UCSD-AML1 (cell line): ENCODE measurements around the gene JOSD2.
"Not testable (repeated sequence)": the region's sequence is repeated elsewhere in the genome, so short reads cannot be mapped to it uniquely, and the experiment has no call there.

Experiments used
- DNase-seq: peaks from one replicate; lab custom pipeline; 2025; ENCODE audit not compliant: unreplicated experiment; lab: John Stamatoyannopoulos, UW

JOSD2 gene

DNA sequence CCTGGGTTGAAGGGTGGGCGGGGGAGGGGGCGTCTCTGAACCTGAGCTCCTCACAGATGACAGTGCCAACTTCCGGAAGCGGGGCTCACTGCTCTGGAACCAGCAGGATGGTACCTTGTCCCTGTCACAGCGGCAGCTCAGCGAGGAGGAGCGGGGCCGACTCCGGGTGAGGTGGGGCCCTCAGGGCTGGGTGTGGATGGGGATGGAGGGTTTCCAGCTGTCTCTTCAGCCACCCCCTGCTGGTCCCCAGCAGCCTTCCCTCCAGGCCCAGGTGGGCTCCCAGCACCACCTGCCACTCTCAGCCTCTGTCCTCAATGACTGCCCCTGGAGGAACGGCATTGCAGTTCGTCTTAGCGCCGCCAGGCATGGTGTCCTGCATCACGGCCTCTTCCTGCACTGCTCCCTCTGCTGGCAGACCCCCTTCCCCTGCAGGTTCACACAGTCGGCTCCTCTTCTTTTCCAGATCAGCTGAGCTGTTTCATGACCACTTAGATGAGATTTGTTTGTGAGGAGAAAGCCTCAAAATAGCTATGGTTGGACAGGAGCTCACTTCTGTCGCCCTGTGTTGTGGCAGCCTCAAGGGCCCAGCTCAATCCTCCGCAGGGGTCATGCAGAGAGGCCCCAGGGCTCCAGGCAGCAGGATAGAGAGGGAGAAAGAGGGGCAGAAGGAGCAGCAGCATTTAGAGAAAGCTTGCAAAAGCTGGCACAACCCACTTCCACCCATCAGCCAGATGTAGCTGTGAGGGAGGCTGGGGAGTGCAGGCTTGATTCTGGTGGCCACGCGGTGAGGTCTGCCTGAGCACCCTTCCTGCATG is 31.9 kb downstream of the JOSD2 start:
- peak; percentile 44 for DNase-seq

DNA sequence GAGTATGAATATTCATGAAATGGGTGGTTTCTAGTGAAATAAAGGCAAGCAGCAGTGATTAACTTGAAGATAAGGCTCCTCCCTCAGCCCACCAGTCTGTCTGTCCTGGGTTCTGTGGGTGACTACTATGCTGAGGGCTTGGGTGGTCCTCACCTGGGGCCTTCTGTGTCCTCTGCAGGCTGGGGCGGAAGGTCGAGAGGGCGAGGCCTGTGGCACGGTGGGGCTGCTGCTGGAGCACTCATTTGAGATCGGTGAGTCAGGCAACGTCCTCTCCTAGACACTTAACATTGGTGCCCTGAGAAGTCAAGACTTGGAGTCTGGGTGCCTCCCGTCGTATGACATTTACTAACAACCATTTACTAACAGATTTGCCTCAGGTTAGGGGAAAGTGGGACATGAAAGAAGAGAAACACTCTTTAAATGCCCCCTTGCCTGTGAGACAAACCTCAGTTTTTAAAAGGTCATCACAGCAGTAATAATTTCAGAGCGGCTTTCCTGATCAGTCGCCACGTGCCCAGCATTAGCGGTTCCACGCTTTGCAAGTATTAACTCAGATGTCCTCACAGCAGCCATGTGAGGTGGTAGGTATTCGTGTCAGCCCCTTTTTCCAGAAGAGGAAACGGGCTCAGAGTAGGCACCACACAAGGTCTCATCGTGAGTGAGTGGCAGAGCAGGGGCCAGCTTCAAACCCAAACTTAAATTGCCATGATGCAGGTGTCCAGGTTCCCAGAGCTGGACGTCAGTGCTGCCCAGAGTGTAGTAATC is 33.1 kb downstream of the JOSD2 start:
- DNase-seq, result no peak

DNA sequence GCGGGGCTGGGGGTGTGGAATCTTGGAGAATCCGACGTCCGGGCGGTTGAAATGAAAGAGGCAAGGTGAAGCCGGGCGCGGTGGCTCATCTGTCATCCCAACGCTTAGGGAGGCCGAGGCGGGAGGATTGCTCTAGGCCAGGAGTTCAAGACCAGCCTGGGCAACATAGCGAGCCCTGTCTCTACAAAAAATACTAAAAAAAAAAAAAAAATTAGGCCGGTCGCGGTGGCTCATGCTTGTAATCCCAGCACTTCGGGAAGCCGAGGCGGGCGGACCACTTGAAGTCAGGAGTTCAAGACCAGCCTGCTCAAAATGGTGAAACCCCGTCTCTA is 34.1 kb downstream of the JOSD2 start:
- DNase-seq, result no peak

DNA sequence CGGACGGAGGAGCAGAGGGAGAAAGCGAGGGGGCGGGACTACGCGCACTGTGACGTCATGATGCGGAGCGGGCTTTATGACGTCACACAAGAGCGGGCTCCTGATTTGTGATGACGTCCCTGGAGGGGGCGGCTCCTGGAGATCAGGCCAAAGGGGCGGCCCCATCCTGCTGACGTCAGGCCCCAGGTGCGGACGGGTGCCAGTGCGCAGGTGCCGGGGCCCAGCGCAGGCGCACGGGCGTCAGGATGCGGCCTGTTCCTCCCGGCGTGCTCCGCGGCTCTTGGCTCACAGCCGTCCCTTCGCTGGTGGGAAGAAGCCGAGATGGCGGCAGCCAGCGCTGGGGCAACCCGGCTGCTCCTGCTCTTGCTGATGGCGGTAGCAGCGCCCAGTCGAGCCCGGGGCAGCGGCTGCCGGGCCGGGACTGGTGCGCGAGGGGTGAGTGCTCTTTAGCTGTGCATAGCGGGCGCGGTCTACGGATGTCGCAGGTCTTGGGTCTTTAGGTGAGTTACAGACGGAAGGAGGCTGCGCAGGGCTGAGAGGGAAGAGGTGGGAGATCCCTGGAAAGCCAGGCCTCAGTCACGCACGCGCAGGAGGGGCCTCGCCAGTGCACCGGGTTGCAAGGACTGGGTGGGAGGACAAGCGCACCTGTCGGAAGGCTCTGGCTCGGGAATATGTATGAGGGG is 34.6 kb downstream of the JOSD2 start, which contains the start of the genes EMC10 and GARIN5A:
Gene EMC10 (plus strand): TSS at position 284 of the 683 bp plus-strand sequence. CDS start 38 bp downstream, at position 322.
Gene GARIN5A (minus strand): TSS at position 625 of the 683 bp plus-strand sequence. CDS start 460 bp downstream, at position 165.
- DNase-seq, result peak; percentile 84

DNA sequence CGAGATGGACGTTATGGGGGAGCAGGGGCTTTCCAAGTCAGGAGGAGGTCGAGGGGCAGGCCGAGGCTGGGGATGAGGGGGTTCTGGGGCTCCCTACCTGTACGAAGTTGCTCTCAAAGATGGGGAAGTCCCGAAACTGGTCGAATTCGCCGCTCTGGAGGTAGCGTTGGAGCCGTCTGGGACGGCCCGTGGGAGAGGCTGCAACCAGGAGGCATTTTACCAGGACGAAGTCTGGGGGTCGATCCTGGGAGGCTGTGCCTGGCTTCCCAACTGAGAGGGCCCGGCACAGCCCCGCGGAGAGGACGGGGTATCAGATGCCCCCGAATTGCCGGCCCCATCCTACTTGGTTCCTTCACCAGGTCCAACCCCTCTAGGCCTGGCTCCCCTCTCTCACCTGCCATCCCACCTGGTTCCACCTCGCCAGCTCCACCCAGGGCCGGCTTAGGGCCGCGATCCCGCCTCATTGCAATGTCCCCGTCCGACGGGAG is 35.2 kb downstream of the JOSD2 start:
- DNase-seq, result no peak

DNA sequence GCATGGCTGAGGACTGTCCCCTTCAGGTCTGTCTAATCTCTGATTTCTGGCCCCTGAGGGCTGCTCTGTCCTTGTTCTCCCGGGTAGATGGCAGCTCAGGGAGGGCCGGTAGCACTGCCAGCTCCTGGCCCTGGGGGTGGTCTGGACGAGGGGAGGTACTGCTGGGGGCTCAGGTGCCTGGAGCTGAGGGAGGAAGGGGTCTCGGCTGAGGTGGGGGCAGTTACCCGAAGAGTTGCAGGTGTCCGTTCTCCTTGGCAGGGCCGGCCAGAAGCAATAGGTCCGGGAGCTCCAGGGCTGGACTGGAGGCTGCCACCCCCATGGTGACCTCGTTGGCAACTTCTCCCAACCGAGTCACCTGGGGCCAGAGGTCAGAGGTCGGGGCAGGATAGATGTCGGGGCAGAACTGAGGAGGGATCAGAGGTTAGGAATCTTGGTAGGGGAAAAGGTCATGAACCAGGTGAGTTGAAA is 35.9 kb downstream of the JOSD2 start:
- DNase-seq, result no peak

DNA sequence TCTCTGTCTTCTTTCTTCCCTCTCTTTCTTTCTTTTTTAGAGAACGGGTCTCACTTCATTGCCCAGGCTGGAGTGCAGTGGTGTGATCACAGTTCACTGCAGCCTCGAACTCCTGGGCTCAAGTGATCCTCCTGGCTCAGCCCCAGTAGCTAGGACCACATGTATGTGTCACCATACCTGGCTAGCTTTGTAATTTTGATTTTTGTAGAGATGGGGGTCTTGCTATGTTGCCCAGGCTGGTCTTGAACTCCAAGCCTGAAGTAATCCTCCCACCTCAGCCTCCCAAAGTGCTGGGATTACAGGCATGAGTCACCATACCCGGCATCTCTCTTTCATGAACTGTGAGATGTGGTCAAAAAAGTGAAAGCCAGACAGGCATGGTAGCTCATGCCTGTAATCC is 37.7 kb downstream of the JOSD2 start:
- DNase-seq, result not testable (repeated sequence)

DNA sequence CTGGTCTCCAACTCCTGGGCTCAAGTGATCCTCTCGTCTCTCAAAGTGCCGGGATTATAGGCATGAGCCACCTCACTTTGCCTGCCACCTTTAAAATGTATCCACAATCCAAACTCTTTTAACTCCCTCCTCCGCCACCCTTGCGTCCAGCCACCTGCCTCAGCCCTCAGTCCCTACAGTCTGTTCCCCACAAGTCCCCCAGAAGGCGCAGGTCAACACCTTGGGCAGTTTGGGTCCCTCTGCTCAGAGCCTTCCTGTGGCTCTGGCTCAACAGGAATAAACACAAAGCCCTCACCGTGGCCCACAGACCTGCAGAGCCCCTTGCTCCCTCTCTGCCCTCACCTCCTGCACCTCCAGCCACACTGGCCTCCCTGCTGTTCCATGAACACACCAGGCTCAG is 42.2 kb downstream of the JOSD2 start:
- no peak for DNase-seq

DNA sequence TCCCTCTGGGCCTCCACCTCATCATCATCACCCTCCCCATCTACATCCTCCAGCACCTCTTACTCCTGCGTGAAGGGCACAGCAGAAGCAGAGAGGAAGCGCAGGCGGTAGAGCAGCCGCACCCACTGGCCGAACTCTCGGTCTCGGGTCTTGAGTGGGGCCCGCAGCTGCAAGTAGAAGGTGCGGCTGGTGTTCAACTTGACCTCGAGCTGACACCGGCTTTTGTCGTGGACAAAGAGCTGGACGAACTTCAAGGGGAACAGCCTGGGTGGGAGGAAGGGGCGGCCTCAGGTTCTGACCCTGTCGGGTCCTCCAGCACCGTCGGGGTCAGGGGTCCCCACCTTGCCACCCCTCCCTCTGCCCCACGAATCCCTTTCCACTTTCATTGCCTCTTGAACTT is 43.4 kb downstream of the JOSD2 start:
- no peak for DNase-seq

DNA sequence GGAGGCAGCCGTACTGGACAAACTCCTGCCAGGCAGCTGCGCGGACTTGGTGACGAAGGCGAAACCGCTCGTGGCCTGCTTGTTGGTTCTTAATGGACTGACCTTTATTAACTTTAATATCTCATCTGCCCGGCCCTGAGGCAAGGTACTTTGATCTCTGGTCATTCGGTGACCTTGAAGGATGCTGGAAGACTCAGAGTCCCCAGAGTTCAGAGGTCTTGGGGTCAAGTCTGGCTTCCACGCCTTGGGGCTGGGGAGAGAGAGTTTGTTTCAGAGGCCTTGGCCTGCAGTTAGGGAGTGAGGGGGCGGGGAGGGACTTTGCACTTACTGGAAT is 44.3 kb downstream of the JOSD2 start:
- DNase-seq, result no peak

DNA sequence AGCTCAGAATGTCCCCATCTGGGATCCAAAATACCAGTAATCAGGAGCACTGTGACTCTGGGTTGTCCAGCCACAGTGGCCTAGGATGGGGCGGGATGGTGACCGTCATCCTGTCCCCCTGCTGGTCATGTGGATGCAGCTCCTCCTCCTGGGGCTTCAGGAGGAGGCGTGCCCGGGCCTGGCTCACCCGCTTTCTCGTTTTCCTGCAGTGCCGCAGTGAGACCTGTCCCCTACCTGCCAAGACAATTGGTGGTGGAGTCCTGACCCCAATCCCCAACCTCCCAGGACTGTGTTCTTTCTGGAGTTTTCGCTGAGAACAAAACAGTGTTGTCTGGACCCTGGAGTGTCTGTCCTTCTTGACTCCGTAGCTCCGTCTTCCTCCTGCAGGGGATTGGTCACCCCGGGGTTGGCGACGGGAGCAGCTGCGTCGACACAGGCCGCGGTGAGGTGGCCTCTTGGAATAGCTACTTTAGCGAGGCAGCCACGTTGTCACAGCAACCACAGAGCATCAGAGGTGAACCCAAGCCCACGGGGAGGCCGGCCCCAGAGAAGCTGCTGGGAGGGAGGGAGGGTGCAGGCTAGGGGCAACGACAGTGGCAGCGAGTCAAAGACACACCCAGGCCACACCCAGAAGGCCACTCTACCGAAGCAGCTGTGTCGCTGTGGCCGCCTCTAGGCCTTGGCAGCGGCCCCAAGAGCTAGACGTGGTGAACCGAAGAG is 44.8 kb downstream of the JOSD2 start:
- DNase-seq, result no peak

DNA sequence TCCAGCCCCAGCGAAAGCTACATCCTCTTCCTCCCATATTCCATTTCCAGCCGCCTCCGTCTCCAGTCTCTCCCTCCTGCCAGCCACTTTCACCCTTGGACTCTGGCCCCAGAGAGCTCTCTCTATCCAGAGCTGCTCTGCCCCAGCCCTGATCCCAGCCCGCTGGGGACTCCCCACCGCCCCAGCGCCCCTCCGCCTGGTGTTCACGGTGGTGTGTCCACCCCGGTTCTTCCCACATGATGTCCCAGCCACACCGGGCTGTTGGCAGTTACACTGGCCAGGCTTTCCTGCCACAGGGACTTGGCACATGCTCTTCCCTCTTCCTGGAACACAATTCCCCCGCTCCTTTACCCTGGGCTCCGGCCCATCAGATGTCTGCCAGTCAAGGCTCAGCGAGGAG is 46.0 kb downstream of the JOSD2 start:
- DNase-seq, result no peak

DNA sequence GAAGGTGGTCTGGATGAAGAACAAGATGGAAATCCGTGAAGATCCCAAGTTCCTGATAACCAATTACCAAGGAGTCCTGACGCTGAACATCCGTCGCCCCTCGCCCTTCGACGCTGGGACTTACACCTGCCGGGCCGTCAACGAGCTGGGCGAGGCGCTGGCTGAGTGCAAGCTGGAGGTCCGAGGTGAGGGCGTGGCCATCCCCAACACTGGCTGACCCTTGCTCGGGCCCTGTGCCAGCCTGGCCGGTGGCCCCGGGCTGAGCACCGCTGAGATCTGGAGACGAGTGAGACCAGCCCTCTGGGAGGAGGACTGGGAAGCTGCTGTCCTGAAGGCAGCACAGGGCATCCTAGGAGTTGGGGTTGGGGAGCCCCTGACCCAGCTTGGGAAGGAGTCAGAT is 46.6 kb downstream of the JOSD2 start:
- no peak for DNase-seq

DNA sequence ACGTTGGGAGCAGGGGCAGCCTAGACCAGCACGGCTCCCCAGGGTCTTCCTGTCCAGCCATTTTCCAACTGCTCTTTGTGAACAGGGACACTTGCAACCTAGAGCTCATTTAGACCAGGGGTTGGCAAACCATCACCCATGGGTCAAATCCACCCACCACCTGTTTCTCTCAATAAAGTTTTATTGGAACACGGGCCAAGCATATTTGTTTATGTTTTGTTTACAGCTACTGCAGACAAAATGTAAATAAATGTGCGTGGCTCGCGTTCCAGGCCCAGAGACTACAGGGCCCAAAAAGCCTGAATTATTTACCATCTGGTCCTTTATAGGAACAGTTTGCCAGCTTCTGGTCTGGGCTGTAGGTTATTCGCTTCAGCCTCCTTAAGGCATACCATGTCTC is 48.0 kb downstream of the JOSD2 start:
- DNase-seq, result no peak

DNA sequence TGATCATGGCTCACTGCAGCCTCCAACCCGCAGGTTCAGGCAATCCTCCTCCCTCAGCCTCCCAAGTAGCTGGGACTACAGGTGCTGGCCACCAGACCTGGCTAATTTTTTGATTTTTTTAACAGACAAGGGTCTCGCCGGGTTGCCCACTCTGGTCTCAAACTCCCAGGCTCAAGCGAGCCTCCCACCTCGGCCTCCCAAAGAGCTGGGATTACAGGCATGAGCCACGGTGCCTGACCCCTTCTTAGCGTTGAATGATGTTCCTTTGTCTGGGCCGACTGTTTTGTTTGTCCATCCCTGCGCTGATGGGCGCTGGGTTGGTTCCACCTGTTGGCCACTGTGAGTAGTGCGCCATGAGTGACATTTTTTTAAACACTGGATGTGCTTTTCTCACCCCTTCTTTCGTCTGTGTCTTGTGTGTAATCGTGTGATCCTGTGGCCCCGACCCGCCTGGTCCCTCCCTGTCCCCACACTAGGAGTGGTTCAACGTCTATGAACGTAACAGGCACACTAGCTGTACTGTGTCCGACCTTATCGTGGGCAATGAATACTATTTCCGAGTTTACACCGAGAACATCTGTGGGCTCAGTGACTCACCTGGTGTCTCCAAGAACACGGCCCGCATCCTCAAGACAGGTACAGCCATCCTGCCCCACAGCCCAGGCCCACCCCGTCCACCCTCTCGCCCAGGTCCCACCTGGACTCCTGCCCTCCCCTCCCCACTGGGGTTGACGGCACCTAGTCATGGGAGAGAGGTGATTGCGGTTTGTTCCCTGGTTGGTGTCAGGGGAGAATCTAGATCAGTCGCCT is 49.7 kb downstream of the JOSD2 start:
- DNase-seq, result peak; percentile 64

DNA sequence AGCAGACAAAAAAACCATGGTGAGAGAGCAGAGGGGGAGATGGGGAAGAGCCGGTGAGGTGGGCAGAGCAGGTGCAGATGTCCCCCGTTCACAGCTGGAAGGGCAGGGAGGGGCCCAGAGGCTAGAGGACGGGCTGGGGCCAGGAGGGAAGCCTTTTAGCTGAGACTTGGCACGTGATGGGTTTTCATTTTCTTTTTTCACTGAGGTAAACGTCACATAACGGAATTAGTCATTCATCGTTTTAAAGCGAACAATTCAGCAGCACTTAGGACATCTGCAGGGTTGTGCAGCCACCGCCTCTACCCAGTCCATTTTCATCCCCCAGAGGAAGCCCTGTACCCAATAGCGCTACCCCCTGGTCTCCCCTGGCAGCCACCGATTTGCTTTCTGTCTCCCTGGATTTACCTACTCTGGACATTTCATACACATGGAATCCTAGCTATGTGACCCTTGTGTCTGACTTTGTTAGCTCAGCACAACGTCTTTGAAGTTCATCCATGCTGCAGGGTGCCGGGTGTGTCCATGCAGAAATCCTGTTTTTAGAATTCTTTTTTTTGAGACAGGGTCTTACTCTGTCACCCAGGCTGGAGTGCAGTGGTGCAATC is 50.7 kb downstream of the JOSD2 start:
- no peak for DNase-seq

DNA sequence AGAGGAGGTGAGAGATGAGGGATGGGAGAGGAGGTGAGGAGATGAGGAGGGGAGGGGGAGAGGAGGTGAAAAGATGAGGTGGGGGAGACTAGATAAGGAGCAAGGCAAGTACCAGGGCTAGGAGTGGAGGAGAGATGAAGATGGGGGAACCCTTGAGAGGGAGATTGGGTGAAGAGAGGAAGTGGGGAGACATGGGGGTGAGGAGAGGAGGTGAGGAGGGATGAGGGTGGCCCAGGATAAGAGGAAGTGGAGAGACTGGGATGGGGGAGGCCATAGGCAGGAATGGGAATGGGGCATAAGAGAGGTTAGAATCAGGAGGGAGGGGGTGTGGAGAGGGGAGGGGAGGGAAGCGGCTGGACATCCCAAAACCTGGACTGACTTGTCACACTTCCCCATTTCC is 51.4 kb downstream of the JOSD2 start:
- DNase-seq, result no peak

DNA sequence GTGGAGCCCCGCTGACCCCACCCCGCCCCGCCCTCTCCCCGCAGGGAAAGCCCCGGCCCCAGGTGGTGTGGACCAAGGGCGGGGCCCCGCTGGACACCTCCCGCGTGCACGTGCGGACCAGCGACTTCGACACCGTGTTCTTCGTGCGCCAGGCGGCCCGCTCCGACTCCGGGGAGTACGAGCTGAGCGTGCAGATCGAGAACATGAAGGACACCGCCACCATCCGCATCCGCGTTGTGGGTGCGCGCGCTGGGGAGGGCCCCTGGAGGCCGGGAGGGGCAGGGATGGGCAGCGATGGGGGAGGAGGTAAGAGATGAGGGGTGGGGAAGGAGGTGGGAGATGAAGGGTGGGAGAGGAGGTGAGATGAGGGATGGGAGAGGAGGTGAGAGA is 51.9 kb downstream of the JOSD2 start:
- DNase-seq, result no peak

DNA sequence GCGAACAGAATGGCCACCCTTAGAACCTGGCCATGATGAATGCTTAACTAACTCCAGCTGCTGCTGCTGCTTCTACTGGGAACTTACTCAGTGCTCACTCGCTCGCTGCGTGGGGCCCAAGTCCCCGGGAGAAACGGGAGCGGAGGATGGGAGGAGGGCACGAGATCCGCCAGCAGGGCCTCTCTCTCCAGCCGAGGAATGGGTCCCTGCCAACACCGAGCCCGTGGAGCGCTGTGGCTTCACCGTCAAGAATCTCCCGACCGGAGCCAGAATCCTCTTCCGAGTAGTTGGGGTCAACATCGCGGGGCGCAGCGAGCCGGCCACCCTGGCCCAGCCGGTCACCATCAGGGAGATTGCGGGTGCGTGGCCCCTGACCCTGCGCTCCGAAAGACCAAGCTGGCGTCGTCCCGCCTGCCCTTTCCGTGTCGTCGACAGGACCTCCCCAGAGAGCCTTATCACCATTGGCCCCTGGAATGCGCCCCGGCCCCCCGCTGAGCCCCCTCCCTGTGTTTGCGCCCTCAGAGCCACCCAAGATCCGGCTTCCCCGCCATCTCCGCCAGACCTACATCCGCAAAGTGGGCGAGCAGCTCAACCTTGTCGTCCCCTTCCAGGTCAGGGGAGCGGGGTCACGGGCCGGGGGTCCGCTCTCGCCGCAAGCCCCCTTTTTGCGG is 52.5 kb downstream of the JOSD2 start:
- no peak for DNase-seq
